Right renal cortex interstitium (tissue), 3 donors: Measurements from ENCODE around the gene DHDDS. TPM values are rescaled to one million over a fixed set of nuclear protein-coding genes. Genes with fewer than 3 reads are reported as not detected.

Experiments used
- polyA plus RNA-seq, 3 donors: library from polyadenylated mRNA; unstranded; fragments of 120-200 nt; gene quantifications; one replicate each; pipeline ENCODE4 v1.2.1, GENCODE V29; 2013; ENCODE audit not compliant: insufficient read length in 3 of 3

Gene DHDDS
- polyA plus RNA-seq, 3 donors = 32.4 to 37.1 (median 36.1) TPM

Other genes starting within 250 kb of the DHDDS start
- under 1 TPM in 1 of 3 donors, not detected in 2; 0.10 TPM for gene CATSPER4, start 241.7 kb upstream of the DHDDS start, polyA plus RNA-seq
- 10 to 100 TPM; 13.7 to 18.9 (median 15.0) TPM for gene CEP85, start 198.1 kb upstream of the DHDDS start, polyA plus RNA-seq
- 100 to 1,000 TPM in 1 of 3 donors, 10 to 100 TPM in 2; 83.5 to 110 (median 94.5) TPM for gene SH3BGRL3, start 152.2 kb upstream of the DHDDS start, polyA plus RNA-seq
- gene UBXN11, start 125.7 kb upstream of the DHDDS start, polyA plus RNA-seq = 10 to 100 TPM; 33.2 to 35.5 (median 35.3) TPM
- 1 to 10 TPM; 2.8 to 7.9 (median 5.3) TPM for gene CD52, start 114.4 kb upstream of the DHDDS start, polyA plus RNA-seq
- 1 to 10 TPM in 1 of 3 donors, under 1 TPM in 2; 0.46 to 1.0 (median 0.80) TPM for gene CRYBG2, start 78.2 kb upstream of the DHDDS start, polyA plus RNA-seq
- gene ZNF683, start 59.6 kb upstream of the DHDDS start, polyA plus RNA-seq = not detected
- under 1 TPM in 2 of 3 donors, not detected in 1; 0.06 to 0.07 TPM for gene LIN28A, start 21.5 kb upstream of the DHDDS start, polyA plus RNA-seq
- gene HMGN2, start 40.1 kb downstream of the DHDDS start, polyA plus RNA-seq = 1,000 to 10,000 TPM; 1,175 to 1,202 (median 1,200) TPM
- 10 to 100 TPM; 19.8 to 22.9 (median 21.6) TPM for gene RPS6KA1, start 97.4 kb downstream of the DHDDS start, polyA plus RNA-seq